ENCODE measurements around the gene BRAT1. TPM values are rescaled to one million over a fixed set of nuclear protein-coding genes. Genes with fewer than 3 reads are reported as not detected.

BRAT1 gene
- total and polyA plus RNA-seq, 2 donors from 2014 or later: 18.7 to 23.7 TPM

GRCh38 chr7:2502647-2502966 is 52.7 kb downstream of the BRAT1 start:
- intact Hi-C loops (cut with DNase I): no loop called here
- Histone ChIP-seq H3K4me1 (ENCODE audit: control insufficient read depth in 2 of 3, insufficient read depth in 2 of 3, low read depth in 1 of 3, low read length in 3 of 3) (peaks cover 0 to 2% (median under 1%) of the 10 kb centered on the region in 3 donors), H3K27me3 (ENCODE audit: control insufficient read depth, insufficient read depth, low read length) (no peaks in the 10 kb centered on the region), H3K4me3 (ENCODE audit: low read length in 3 of 3) (no peak overlapping the region), H3K9me3 (ENCODE audit: control insufficient read depth in 2 of 3, insufficient read depth in 1 of 3, low read length in 3 of 3) (no peaks in the 10 kb centered on the region), H3K9ac (ENCODE audit: low read length in 3 of 3) (no peak overlapping the region), H3K36me3 (ENCODE audit: control insufficient read depth in 2 of 3, insufficient read depth in 3 of 3, low read length in 3 of 3) (no peaks in the 10 kb centered on the region), H3K27ac (ENCODE audit: low read depth in 2 of 2, low read length in 2 of 2) (no peak overlapping the region)
- no peak for FAIRE-seq
- no peak for TF ChIP-seq CTCF (IDR thresholded peaks at IDR 0.05; ENCODE audit: borderline replicate concordance, extremely low read depth, insufficient read depth)
- DNase-seq: peak in 1 of 5 donors; percentile 73

GRCh38 chr7:2501947-2502646 is 53.2 kb downstream of the BRAT1 start:
- Histone ChIP-seq H3K4me1 (ENCODE audit: control insufficient read depth in 2 of 3, insufficient read depth in 2 of 3, low read depth in 1 of 3, low read length in 3 of 3) (no peaks in the 10 kb centered on the region), H3K9ac (ENCODE audit: low read length in 3 of 3) (no peak overlapping the region), H3K27me3 (ENCODE audit: control insufficient read depth, insufficient read depth, low read length) (no peaks in the 10 kb centered on the region), H3K27ac (ENCODE audit: low read depth in 2 of 2, low read length in 2 of 2) (no peak overlapping the region), H3K36me3 (ENCODE audit: control insufficient read depth in 2 of 3, insufficient read depth in 3 of 3, low read length in 3 of 3) (no peaks in the 10 kb centered on the region), H3K4me3 (ENCODE audit: low read length in 3 of 3) (no peak overlapping the region), H3K9me3 (ENCODE audit: control insufficient read depth in 2 of 3, insufficient read depth in 1 of 3, low read length in 3 of 3) (no peaks in the 10 kb centered on the region)
- TF ChIP-seq CTCF (IDR thresholded peaks at IDR 0.05; ENCODE audit: borderline replicate concordance, extremely low read depth, insufficient read depth): no peak
- FAIRE-seq (no peak), DNase-seq (peak in 1 of 5 donors; percentile 75)
- intact Hi-C loops (cut with DNase I): no loop called here

- Histone ChIP-seq H3K9me3 (ENCODE audit: control insufficient read depth in 2 of 3, insufficient read depth in 1 of 3, low read length in 3 of 3) (no peaks in the 10 kb centered on the region), H3K27me3 (ENCODE audit: control insufficient read depth, insufficient read depth, low read length) (no peaks in the 10 kb centered on the region), H3K27ac (ENCODE audit: low read depth in 2 of 2, low read length in 2 of 2) (no peak overlapping the region), H3K36me3 (ENCODE audit: control insufficient read depth in 2 of 3, insufficient read depth in 3 of 3, low read length in 3 of 3) (no peaks in the 10 kb centered on the region), H3K4me3 (ENCODE audit: low read length in 3 of 3) (no peak overlapping the region), H3K9ac (ENCODE audit: low read length in 3 of 3) (no peak overlapping the region), H3K4me1 (ENCODE audit: control insufficient read depth in 2 of 3, insufficient read depth in 2 of 3, low read depth in 1 of 3, low read length in 3 of 3) (no peaks in the 10 kb centered on the region)
- intact Hi-C loops (cut with DNase I): no loop called here
- TF ChIP-seq CTCF (IDR thresholded peaks at IDR 0.05; ENCODE audit: borderline replicate concordance, extremely low read depth, insufficient read depth): no peak
- FAIRE-seq: no peak
- DNase-seq: no peak
Measured at GRCh38 chr7:2500701-2501100, 54.6 kb downstream of the BRAT1 start.

Measured in kidney (tissue), 14 donors.